Astrocyte of the cerebellum (primary cell): Measurements from ENCODE around the gene PDE6G.
A peak's percentile ranks its signal among the peaks of the same experiment; 100 is the strongest.
"Not testable (repeated sequence)": the region's sequence is repeated elsewhere in the genome, so short reads cannot be mapped to it uniquely, and the experiment has no call there.

Experiments
- DNase-seq: peaks from one replicate; pipeline ENCODE4 v3.0.0-alpha.2; 2011; ENCODE audit warnings: low read depth
- H3K4me3 ChIP-seq: 2 replicates; pipeline ENCODE4 v1.5.1; 2011; ENCODE audit warnings: mild to moderate bottlenecking, low read depth, low read length, moderate library complexity
- in situ Hi-C: cut with HindIII; loops from 2 replicates; pipeline ENCODE4 v1.10.0; 2017; ENCODE audit warnings: low sequenced_read_pairs
- TF ChIP-seq, protein P1 (sequence below): IDR thresholded peaks from 2 replicates; pipeline ENCODE4 v1.5.1; 2012; ENCODE audit warnings: low read length, low read depth, moderate library complexity, mild to moderate bottlenecking; ENCODE audit errors: missing control alignments

Gene PDE6G

GRCh38 chr17:81682565-81683207 lies 26.3 kb upstream of the PDE6G start:
- TF ChIP-seq, protein P1, sequence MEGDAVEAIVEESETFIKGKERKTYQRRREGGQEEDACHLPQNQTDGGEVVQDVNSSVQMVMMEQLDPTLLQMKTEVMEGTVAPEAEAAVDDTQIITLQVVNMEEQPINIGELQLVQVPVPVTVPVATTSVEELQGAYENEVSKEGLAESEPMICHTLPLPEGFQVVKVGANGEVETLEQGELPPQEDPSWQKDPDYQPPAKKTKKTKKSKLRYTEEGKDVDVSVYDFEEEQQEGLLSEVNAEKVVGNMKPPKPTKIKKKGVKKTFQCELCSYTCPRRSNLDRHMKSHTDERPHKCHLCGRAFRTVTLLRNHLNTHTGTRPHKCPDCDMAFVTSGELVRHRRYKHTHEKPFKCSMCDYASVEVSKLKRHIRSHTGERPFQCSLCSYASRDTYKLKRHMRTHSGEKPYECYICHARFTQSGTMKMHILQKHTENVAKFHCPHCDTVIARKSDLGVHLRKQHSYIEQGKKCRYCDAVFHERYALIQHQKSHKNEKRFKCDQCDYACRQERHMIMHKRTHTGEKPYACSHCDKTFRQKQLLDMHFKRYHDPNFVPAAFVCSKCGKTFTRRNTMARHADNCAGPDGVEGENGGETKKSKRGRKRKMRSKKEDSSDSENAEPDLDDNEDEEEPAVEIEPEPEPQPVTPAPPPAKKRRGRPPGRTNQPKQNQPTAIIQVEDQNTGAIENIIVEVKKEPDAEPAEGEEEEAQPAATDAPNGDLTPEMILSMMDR = no peak
- no peak for DNase-seq
- in situ Hi-C loops = no loop called here
- peak overlapping the region; percentile 96 for H3K4me3 ChIP-seq

GRCh38 chr17:81681672-81682071 lies 25.3 kb upstream of the PDE6G start:
- in situ Hi-C loops = no loop called here
- H3K4me3 ChIP-seq = no peak overlapping the region
- TF ChIP-seq, protein P1 = no peak
- no peak for DNase-seq

DNA sequence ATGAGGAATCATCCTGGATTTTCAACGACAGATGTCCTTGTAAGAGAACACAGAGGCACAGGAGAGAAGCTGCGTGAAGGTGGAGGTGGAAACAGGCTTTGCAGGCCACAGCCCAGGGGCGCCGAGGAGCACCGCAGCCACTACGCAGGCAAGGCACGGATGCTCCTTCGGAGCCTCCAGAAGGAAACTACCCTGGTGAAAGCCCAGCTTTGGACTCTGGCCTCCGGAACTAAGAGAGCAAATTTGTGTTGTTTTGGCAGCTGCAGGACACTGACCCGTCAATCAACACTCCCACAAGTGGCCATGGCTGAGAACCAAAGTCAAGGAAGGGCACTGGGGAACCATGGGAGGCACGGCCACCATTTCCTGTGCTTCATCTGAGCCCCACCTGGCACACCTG lies 23.8 kb upstream of the PDE6G start:
- TF ChIP-seq, protein P1 = no peak
- no peak overlapping the region for H3K4me3 ChIP-seq
- in situ Hi-C loops = no loop called here
- no peak for DNase-seq

DNA sequence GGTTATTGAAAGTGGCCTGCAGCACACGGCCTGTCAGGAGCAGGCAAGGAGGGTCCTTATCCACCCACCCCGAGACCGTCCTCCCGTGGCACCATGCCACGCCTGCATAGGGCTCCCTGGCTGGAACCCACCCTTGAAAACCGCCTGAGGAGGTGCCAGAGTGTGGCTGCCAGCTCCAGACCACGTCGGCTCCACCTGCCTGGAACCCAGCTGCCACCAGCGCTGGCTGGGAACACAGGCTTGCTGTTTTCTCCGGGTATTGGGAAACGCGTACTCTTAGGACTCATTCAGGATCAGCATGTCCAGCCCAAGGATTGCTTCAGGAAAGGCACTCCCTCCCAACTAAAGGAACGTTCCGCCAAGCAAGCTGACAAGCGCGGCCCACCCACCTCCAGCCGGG lies 20.6 kb upstream of the PDE6G start:
- no peak for DNase-seq
- in situ Hi-C loops = no loop called here
- no peak overlapping the region for H3K4me3 ChIP-seq
- TF ChIP-seq, protein P1 = no peak

DNA sequence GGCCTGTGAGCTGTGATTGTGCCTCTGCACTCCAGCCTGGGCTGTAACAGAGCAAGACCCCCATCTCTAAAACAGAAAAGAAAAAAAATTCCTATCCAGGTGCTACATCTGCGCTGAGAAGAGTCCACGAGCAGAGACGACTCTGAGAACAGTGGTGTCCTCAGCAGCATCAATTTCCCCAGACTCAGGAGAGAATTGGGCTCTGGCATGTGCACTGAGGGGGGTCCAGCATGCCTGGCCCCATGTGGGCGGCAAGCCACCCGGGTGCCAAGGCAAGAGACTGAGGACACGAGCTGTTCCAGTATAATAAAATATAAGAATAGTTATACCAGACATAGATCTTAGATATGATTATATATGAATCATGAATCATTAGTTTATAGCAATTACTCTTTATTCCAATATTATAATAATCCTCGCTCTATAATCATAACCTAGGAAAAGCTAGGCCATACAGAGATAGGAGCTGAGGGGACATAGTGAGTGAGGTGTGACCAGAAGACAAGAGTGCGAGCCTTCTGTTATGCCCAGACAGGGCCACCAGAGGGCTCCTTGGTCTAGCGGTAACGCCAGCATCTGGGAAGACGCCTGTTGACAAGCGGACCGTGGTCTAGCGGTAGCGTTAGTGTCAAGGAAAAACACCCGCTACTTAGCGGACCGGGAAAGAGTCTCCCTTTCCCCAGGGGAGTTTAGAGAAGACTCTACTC lies 19.3 kb upstream of the PDE6G start:
- H3K4me3 ChIP-seq, DNase-seq, in situ Hi-C loops: not testable (repeated sequence)

GRCh38 chr17:81673561-81674258 lies 17.4 kb upstream of the PDE6G start:
- H3K4me3 ChIP-seq = no peak overlapping the region
- in situ Hi-C loops = no loop called here
- TF ChIP-seq, protein P1 = no peak
- DNase-seq = no peak

More for the DNA sequence above, 19.3 kb upstream of the PDE6G start:
- TF ChIP-seq, protein P1 = peak; percentile 55
